ENCODE data around the gene IQUB.
A peak's percentile ranks its signal among the peaks of the same experiment; 100 is the strongest.

IQUB gene

DNA sequence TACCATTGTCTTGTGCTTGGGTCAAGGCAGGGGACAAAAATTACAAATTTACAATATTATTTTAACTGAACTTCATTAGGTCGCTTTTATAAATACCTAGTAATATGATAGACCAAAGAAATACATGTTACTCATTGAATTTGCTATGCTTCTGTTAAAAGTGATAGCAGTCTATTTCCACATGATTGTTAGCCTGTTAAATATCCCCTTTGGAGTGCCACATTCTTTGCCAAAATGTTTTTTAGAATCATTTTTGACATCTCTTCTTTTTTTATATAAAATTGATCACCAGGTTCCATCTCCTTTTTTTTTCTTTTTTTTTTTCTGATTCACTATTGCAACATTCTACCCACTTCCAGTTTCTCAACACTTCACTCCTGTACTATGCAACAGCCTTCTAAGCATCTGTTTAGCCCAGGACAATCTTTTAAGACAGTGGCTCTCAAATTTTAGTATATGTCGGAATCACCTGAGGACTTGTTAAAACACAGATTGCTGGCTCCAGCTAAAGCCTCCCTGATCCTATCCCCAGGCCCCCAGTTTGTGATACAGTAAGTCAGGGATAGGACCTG, 39.6 kb upstream of the IQUB start:
- no peak overlapping the region for H3K4me3 ChIP-seq (ENCODE audit: low read depth, low read length)
- peak; percentile 32 for DNase-seq (ENCODE audit: low read depth)
- TF ChIP-seq, protein P1, sequence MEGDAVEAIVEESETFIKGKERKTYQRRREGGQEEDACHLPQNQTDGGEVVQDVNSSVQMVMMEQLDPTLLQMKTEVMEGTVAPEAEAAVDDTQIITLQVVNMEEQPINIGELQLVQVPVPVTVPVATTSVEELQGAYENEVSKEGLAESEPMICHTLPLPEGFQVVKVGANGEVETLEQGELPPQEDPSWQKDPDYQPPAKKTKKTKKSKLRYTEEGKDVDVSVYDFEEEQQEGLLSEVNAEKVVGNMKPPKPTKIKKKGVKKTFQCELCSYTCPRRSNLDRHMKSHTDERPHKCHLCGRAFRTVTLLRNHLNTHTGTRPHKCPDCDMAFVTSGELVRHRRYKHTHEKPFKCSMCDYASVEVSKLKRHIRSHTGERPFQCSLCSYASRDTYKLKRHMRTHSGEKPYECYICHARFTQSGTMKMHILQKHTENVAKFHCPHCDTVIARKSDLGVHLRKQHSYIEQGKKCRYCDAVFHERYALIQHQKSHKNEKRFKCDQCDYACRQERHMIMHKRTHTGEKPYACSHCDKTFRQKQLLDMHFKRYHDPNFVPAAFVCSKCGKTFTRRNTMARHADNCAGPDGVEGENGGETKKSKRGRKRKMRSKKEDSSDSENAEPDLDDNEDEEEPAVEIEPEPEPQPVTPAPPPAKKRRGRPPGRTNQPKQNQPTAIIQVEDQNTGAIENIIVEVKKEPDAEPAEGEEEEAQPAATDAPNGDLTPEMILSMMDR (IDR thresholded peaks at IDR 0.05; ENCODE audit: low read depth, low read length), result no peak
- TF ChIP-seq POLR2A (IDR thresholded peaks at IDR 0.05; ENCODE audit: extremely low read depth, insufficient read length) (no peak), MYC (IDR thresholded peaks at IDR 0.05; ENCODE audit: low read depth, low read length) (no peak)
- TF ChIP-seq, protein P2, sequence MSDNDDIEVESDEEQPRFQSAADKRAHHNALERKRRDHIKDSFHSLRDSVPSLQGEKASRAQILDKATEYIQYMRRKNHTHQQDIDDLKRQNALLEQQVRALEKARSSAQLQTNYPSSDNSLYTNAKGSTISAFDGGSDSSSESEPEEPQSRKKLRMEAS (IDR thresholded peaks at IDR 0.05; ENCODE audit: low read depth, low read length), result no peak

DNA sequence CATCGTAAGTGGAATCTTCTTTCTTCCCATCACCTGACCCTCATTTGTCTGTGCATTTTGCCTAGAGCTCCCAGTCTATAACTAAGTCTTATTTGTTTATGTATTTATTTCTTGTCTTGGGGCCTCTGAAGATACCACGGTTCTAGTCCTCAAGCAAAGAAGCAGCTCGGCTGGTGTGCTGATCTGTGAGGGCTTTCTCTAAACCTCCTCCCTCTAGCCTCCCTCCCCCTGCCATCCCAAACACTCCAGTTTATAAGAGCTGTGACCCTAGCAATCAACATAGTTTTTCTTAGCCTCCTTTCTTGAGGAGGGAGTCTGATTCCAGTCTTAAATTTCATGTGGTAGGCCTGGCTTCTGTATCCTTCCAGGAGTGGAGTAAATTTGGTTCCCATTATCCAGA, 38.9 kb upstream of the IQUB start:
- TF ChIP-seq POLR2A (IDR thresholded peaks at IDR 0.05; ENCODE audit: extremely low read depth, insufficient read length) (no peak), MYC (IDR thresholded peaks at IDR 0.05; ENCODE audit: low read depth, low read length) (no peak)
- TF ChIP-seq, protein P2 (IDR thresholded peaks at IDR 0.05; ENCODE audit: low read depth, low read length), result no peak
- TF ChIP-seq, protein P1 (IDR thresholded peaks at IDR 0.05; ENCODE audit: low read depth, low read length), result no peak
- no peak for DNase-seq (ENCODE audit: low read depth)
- no peak overlapping the region for H3K4me3 ChIP-seq (ENCODE audit: low read depth, low read length)

DNA sequence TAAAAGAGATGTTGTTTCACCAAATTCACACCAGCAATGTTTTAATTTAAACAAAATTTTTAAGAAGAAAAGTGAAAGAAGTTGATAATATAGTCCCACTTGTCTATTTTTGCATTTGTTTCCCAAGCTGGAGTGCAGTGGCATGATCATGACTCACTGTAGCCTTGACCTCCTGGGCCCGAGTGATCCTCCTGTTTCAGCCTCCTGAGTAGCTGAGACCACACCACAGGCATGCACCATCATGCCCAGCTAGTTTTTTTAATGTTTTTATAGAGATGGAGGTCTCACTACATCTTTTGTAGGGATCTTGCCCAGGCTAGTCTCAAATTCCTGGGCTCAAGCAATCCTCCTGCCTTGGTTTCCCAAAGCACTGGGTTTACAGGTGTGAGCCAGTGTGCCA, 37.3 kb upstream of the IQUB start:
- H3K4me3 ChIP-seq (ENCODE audit: low read depth, low read length), result no peak overlapping the region
- TF ChIP-seq POLR2A (IDR thresholded peaks at IDR 0.05; ENCODE audit: extremely low read depth, insufficient read length), result no peak
- TF ChIP-seq MYC (IDR thresholded peaks at IDR 0.05; ENCODE audit: low read depth, low read length), result no peak
- TF ChIP-seq, protein P2 (IDR thresholded peaks at IDR 0.05; ENCODE audit: low read depth, low read length), result no peak
- TF ChIP-seq, protein P1 (IDR thresholded peaks at IDR 0.05; ENCODE audit: low read depth, low read length), result no peak
- no peak for DNase-seq (ENCODE audit: low read depth)

DNA sequence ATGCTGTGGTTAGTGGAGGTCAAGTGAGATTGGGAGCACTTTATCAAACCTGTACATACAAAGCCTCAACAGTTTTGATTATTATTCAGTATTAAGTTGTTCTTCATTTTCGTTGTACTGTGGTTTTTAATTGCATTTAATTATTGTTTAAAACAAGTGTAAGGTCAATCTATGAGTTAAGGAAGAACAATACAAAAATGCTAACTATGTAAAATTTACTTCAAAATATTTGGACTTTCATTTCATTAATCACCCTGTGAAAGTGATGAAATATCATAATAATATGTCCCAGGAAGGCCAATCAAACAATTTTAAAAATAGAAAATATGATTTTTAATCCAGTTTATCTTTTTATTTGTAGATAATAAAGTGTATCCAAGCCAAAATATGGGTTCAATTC, 36.8 kb upstream of the IQUB start:
- TF ChIP-seq MYC (IDR thresholded peaks at IDR 0.05; ENCODE audit: low read depth, low read length) (no peak), POLR2A (IDR thresholded peaks at IDR 0.05; ENCODE audit: extremely low read depth, insufficient read length) (no peak)
- TF ChIP-seq, protein P1 (IDR thresholded peaks at IDR 0.05; ENCODE audit: low read depth, low read length), result no peak
- TF ChIP-seq, protein P2 (IDR thresholded peaks at IDR 0.05; ENCODE audit: low read depth, low read length), result no peak
- no peak for DNase-seq (ENCODE audit: low read depth)
- no peak overlapping the region for H3K4me3 ChIP-seq (ENCODE audit: low read depth, low read length)

DNA sequence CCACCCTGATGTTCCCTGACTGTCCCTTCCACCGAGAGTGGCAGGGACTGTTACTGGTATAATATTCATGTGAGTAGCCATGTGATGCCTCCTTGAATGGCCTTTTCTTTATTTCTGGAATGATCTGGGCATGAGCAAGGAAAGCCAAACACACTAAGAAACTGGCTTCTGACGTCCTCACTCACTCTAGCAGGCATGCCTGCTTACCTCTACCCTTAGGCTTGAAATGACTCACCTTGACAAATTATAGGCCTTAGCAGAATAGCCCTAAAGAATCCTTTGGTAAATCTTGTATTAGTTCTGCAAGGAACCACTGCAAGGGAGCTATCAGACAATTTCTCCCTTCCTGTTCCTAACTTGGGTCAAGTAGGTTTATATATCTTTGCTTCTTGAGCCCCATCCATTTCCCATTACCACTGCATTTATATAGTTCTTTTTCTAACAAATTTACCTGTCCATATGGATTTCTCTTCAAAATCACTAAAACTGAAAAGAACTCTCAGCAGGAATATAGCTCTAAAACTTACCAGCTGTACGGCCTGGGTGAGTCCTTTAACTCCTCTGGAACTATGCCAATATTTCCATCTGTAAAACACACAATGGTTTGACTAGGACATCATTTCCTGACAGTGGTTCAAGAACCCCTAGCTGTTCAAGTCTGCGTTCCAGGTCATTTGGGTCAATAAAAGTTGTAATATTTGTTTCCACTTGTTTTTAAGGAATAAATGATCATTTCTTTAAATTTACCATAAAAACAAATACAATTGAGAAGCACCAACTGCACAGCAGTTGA, 36.2 kb upstream of the IQUB start:
- H3K4me3 ChIP-seq (ENCODE audit: low read depth, low read length), result no peak overlapping the region
- DNase-seq (ENCODE audit: low read depth), result no peak

More for the DNA sequence above, 36.2 kb upstream of the IQUB start:
- TF ChIP-seq MYC (IDR thresholded peaks at IDR 0.05; ENCODE audit: low read depth, low read length) (no peak), POLR2A (IDR thresholded peaks at IDR 0.05; ENCODE audit: extremely low read depth, insufficient read length) (no peak)
- TF ChIP-seq, protein P1 (IDR thresholded peaks at IDR 0.05; ENCODE audit: low read depth, low read length), result no peak
- TF ChIP-seq, protein P2 (IDR thresholded peaks at IDR 0.05; ENCODE audit: low read depth, low read length), result no peak
